NCI-H1092 treated with DMSO at 0.1 percent for 48 hours (cell line): Measurements from ENCODE around the gene ZNF316.

ENCODE experiments used
- DNase-seq: peaks from one replicate; lab custom pipeline; 2025; lab: John Stamatoyannopoulos, UW

The ZNF316 gene

DNA sequence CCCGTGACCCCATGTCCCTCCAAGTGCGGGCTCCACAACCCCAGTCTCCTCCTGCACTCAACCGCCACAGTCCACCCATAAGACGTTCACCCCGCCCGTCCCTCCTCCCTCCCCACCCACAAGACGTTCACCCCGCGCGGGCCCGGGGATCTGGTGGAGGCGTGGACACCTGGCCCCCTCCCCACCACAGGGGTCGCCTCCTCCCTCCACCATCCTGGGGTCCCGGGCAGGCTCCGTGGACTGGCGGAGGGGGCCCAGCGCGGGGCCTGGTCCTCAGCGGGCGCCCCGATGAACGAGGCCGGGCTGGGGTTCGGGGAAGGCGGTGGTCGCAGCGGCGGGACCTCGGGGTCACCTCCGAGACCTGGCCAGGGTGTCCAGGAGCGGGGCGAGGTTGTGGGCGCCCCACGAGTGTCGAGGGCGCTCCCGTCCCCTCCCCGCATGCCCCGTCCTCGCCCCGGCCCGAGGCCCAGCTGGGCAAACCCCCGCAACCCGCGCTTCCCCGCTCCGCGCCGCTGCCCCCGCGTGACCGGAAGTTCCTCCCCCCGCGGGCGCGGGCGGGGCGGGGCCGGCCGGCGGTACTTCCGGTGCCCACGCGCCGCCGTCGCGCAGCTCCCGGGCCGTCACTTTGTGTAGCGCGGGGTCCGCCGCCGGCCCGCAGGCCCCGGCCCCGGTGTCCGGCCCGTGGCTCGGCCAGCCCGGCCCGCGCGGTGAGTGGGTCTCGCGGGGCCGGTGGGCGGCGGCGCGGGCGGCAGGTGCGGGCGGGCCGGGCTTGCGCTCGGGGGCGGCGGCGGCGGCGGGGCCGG lies at the start of gene ZNF316:
Gene ZNF316, plus strand, starts transcription at position 578 of the 803 bp plus-strand sequence. CDS start 5,092 bp downstream, outside the sequence.
- peak; percentile 51 for DNase-seq

DNA sequence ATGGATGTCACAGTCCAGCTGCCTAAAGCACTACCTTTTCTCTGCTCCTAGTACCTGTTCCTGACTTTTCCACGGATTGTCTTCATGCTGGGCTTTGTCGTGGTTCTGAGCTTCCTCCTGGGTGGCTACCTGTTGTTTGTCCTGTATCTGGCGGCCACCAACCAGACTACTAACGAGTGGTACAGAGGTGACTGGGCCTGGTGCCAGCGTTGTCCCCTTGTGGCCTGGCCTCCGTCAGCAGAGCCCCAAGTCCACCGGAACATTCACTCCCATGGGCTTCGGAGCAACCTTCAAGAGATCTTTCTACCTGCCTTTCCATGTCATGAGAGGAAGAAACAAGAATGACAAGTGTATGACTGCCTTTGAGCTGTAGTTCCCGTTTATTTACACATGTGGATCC lies 48.6 kb upstream of the ZNF316 start:
- no peak for DNase-seq

DNA sequence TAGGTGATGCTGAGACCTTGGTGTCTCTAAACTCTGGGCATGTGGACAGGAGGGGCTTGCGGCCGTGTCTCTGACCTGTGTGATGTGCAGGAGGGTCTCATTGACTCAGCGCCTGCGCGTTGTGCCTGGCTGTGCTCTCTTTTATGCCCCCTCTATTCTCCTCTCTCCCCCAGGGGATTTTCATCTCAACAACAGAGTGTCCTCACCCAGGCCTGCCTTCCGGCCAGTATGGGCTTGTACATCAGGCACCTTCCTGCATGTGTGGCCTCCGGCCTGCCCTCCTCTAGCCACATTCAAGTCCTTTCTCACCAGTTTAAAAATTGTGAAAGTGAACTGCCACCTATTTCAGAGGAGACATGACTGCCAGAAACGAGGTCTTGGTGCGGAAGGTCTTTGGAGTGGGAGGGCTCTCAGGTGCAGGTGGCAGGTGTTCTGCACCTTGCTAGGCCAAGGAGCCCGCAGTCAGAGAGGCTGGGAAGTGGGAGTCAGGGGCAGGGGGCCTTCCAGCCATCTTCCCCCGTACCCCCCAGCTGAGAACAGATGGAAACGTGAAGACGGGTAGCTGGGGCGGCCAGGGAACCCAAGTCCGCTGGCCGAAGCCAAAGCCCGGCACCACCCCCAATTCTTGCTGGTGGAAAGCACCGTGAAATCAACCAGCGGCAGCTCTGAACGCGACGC lies 47.8 kb upstream of the ZNF316 start:
- no peak for DNase-seq

DNA sequence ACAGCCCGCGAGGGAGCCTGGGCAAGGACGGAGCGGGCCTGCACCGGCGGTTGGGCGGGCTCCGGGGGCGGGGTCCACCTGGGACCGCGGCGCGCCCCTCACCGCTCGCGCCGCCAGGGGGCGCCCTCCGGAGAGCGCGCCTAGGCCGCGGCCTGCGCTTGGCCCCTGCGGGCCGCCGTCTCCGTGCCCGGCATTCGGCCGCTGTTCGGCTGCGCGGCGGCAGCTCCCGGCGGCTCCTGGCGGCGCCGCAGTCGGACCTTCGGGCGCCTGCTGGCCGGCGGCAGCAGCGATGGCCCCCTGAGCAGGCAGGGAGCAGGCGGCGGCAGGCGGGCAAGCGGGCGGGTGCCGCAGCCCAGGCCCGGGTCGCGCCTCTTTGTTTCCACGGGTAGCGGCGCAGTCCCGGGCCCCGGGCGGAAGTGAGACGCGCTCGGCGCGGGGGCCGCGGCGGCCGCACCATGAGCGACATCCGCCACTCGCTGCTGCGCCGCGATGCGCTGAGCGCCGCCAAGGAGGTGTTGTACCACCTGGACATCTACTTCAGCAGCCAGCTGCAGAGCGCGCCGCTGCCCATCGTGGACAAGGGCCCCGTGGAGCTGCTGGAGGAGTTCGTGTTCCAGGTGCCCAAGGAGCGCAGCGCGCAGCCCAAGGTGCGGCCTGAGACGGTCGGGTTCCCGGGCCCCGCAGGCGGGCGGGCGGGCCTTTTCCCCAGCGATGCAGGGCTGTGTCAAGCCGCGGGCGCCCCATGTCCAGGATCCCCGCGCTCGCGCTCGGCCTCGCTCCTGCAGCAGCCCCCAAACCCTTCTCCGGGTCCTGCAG lies 47.1 kb upstream of the ZNF316 start, which contains the start of gene INTS15:
Gene INTS15, plus strand, starts transcription at position 193 of the 816 bp plus-strand sequence. Its CDS starts 263 bp downstream, at position 456.
- peak; percentile 77 for DNase-seq

DNA sequence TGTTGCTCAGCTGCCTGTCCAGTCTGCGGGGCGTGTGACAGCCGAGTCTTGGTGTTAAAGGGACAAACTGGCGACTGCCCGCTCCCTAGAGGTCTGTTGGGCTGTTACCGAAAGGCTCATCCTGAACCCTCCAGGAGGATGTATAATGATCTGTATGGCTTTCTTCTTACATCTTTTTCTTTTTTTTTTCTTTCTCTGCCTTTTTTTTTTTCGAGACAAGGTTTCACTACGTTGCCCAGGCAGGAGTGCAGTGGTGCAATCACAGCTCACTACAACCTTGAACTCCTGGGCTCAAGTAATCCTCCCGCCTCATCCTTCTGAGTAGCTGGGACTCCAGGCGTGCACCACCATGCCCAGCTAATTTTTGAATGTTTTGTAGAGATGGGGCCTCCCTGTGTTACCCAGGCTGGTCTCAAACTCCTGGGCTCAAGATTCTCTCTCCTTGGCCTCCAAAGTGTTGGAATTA lies 46.4 kb upstream of the ZNF316 start:
- no peak for DNase-seq

DNA sequence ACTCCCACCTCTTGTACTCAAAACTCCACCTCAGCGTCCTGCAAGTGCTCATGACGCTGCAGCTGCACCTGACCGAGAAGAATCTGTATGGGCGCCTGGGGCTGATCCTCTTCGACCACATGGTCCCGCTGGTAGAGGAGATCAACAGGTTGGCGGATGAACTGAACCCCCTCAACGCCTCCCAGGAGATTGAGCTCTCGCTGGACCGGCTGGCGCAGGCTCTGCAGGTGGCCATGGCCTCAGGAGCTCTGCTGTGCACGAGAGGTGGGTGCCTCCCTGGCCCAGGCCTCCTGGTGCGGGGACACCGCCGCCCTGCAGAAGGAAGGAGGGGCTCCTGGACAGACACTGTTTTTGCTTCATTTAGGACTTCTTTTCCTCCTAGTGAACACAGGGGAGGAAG lies 37.0 kb upstream of the ZNF316 start:
- DNase-seq: no peak

DNA sequence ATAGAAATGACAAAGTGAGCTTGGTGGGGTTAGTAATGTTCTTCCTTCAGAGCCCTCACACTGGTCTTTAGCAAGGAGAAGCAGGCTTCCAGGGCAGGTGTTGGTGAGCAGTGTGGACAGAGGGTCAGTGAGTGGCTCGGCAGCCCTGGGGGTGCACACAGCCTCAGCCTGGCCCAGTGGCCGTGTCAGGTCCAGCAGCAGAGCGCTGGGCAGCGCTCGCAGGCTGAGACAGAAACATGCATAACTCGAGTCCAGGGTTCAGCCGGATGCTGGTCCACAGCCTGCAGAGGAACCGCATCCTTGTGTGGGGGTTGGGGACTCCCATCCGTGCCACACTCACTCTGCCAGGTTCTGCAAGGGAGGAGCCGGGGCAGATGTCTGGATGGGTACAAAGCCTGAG lies 32.7 kb upstream of the ZNF316 start:
- DNase-seq: no peak

DNA sequence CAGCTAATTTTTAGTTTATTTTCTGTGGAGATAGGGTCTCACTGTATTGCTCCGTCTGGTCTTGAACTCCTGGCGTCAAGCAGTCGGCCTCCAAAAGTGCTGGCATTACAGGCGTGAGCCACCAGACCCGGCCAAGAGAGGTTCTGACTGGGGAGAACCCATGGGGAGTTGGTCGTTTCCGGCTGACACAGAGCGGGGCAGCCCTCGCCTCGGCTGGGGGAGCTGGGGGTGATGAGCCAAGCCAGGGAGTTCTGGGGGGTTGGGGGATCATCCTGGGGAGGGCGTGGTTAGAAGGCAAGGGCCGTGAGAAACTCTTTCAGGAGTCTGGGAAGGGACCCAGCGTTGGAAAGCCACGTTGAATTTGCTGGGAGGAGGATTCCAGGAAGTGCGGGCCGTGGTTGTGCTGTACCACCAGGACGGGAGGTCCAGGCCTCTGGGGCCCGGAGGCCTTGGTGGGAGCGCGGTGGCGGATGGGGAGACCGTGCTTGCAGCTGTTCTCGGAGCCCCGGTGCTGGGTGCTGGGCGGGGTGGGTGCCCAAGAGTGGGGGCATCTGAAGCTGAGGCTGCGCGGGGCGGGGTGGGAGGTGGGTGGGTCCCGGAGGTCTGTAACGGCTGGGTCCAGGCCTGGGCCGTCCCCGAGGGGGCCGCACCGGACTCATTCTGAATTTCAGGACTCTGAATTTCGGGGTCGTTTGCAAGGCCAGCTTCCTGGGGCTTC lies 30.1 kb upstream of the ZNF316 start:
- DNase-seq: no peak

DNA sequence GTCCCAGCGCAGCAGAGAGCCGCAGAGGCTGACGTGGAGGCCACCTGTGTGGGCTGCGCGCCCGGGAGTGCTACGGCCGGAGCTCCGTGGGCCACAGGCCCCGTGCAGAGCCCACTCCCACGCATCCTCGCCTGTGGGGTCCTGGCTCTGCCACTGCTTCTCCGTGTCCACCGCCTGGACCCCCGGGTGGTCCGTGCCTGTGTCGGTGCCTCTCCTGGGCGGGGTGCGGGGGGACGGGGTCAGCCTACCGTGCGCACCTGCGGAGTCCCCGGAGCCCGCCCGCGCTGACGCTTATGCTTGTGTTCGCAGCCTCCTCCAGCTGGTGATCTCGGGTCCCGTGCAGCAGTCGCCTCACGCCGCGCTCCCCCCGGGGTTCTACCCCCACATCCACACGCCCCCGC lies 29.5 kb upstream of the ZNF316 start:
- no peak for DNase-seq

DNA sequence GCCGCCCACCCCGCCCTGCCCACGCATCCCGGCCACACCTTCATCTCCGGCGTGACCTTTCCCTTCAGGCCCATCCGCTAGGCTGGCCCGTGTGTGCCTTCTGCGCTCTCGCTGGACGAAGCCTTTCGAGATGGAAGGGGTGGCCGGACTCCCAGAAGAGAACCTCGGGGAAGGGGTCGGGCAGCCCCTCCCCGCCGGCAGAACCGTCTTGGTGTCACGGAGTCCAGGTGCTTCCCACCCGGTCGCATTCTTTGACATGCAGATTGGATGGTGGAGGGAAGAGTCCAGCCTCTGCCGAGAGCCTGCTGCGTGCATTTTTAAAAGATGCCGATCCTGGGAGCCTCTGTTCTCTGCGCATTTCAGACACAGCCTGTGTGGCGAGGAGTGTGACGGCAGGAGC lies 29.0 kb upstream of the ZNF316 start:
- no peak for DNase-seq

DNA sequence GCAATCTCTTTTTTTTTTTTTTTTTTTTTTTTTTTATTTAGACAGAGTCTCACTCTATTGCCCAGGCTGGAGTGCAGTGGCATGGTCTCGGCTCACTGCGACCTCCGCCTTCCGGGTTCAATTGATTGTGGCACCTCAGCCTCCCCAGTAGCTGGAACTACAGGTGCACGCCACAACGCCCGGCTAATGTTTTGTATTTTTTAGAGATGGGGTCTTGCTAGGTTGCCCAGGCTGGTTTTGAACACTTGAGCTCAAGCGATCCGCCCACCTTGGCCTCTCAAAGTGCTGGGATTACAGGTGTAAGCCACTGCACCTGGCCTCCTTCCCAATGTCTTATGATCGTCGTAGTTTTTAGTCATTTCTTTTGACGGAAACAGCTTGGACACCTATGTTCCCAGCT lies 28.3 kb upstream of the ZNF316 start:
- DNase-seq: no peak

DNA sequence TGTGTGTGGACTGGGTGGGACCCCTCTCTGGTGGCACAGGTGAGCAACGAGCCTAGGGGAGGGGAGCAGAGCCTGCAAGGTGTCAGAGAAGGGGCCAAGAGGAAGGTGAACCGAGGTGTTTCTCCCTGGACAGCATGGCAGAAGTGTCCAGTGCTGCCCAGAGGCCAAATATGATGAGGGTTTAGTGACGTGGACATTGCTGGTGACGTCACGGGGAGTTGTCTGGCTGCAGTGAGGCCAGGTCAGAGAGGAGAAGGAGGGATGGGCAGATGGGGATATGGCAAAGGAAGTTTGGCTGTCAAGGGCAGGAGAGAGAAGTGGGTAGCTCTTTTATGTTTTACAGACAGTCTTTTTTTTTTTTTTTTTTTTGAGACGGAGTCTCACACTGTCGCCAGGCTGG lies 24.3 kb upstream of the ZNF316 start:
- no peak for DNase-seq

DNA sequence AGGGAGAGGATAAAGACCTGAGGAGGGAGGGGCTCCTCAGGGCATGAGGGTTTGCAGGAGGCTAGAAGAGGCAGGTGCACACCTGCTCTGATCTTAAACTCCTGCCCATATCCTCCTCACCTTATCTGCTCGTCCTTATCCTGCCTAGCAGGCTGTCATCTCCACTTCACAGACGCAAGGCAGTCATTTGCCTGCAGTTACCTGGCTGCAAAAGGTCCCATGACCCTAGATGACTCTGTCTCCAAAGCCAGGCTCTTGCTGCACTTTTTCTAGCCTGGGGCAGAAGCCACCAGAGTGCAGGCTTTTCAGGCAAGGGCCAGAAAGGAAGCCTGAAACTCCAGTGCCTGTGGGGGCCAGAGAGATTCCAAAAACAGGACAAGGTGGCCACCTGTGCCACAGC lies 23.4 kb upstream of the ZNF316 start:
- no peak for DNase-seq

DNA sequence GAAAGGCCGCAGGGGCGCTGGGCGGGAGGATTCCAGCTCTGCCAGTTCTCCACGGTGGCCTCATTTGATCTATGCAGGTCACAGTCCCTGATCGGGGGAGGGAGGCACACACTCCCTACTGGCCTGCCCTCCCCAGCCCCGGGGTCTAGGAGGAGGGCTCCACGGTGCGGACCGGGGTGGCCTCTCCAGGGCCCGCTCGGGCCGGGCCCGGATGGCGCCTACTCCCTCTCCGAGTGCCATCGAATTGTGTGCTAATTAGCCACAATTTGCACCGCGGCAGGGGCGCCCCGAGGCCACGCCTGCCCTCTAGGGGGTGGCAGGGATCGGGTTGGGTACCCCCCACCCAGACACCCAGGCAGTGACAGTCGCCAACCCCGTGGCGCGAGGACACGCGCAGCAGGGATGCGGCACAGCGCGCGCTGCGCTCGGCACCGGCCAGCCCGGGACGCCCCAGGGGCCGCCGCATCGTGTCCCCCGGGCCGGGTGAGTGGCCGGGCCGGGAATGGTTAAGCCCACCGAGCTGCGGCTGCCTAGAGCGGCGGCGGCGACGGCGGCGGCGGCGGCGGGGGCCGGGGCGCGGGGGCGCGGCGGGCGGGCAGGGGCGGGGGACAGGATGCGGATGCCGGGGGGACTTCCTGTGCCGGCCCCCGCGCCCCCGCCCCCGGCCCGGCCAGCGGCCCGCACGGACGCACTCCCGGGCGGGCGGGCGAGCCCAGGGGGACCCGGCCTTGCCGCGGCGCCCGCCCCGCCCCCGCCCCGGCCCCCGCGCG lies 22.0 kb upstream of the ZNF316 start, which contains the start of gene ZNF853:
Gene ZNF853, plus strand, starts transcription at position 658 of the 770 bp plus-strand sequence. CDS start 565 bp downstream, outside the sequence.
- no peak for DNase-seq

DNA sequence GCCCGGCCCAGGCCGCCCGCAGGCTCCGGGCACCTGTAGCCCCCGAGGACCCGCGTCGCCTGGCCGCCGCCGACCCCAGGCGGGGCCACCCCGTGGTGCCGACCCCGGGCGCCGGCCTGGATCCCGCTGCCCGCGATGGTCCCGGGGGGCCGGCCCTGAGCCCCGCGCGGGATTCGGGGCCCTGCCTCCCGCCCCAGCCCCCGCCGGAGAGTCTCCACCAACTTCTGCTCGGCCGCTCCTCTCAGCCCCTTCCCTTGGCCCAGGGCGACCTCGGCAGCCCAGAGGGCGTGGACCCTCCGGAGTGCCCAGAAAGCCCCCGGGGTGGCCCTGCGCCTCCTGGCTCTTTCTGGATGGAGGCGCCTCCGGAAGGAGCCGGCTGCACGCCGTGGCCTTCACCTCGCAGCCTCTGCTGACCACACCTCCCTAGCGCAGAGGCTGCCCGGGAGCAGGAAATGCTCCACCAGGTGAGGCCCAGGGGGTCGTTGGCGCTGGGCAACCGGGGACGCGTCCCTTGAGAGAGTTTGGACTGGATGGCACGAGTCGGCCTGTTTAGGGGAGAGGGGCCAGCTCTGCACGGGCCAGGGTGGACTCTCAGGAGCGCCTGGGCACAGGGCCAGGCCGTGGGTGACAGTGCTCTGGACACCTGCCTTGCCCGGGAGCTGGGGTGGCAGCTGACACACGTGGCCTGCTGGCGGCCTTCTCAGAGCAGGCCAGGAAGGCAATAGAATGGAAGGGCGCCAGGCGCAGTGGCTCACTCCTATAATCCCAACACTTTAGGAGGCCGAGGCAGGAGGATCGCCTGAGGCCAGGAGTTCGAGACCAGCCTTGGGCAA lies 21.2 kb upstream of the ZNF316 start:
- DNase-seq: peak; percentile 45

DNA sequence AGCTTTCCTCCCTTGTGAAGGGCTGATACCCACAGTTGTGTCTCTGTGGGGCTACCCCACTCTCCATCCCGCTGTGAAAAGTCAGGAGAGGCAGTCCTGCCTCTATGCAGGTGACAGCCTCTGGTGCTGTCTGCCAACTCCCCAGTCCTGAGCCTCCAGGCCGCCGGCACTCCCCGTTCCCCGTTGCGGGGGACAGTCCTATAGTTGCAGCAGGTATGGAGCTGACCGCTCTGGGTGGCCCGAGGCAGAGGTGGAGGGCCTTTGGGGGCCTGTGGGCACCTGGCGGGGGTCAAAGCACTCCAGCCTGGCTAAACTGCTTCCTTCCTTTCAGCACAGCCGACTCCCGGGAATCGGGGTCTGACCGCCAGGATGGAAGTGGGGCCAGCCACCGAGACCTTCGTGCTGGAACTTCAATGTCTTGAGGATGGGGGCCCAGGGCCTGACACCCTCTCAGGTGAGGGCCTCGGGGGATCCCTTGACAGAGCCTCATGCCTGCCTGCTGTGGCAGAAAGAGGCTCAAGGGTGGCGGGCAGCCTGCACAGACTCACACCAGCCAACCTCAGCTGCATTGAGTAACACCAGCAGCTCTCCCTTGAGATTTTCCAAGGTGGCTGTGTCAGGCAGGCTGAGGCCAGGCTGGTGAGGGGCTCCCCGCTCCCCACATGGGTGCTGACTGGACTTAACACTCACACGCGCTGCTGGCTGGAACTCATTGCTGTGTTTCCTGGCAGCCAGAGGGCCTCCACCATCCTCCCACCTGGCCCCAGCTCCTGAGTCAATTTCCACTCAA lies 20.1 kb upstream of the ZNF316 start:
- no peak for DNase-seq

DNA sequence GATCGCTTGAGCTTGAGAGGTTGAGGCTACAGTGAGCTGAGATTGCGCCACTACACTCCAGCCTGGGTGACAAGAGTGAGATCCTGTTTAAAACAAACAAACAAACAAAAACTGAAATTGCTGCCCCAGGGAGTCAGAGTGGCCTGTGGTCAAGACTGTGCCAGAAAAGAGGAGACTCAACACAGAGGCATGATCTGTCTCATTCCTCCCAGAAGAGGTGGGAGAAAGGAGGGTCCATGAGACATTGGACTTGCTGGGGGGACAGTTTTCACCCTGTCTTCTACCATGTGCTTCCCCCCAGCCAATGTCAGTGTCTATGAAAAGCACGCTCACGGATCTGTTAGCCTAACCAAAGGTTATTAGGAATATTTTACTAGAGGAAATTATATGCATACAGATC lies 18.5 kb upstream of the ZNF316 start:
- DNase-seq: no peak

DNA sequence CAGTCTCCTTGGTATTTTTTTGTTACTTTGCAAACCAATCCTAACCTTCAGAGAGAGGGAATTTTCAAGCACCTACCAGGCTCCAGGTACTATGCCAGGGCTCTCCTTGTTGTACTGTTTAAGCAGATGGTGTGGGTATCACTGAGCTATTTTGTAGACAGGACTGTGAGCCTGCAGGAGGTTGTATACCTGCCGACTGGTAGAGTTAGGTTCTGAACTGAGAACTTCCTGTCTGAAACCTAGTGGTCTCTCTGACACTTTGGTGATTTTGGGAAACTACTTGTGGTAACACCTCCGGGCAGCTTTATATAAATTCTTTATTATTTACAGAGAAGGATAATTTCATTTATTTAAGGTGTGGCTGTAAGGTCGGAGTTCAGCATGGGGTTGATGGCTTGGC lies 17.2 kb upstream of the ZNF316 start:
- DNase-seq: no peak
